GM19193 (cell line): ENCODE measurements around the gene ESR2.

Experiments used
- POLR2A ChIP-seq: IDR thresholded peaks from 4 replicates; pipeline ENCODE4 v1.6.1; 2011; ENCODE audit not compliant: insufficient read depth, insufficient read length; ENCODE audit errors: extremely low read depth

ESR2 gene

GRCh38 chr14:64217308-64217707, 76.9 kb downstream of the ESR2 start:
- TF ChIP-seq POLR2A = no peak

GRCh38 chr14:64215978-64216377, 78.2 kb downstream of the ESR2 start:
- TF ChIP-seq POLR2A = no peak

- TF ChIP-seq POLR2A = no peak
These were observed 78.9 kb downstream of the ESR2 start for GRCh38 chr14:64215274-64215673.

- TF ChIP-seq POLR2A = no peak
These were observed 80.2 kb downstream of the ESR2 start for GRCh38 chr14:64213853-64214570.

GRCh38 chr14:64213086-64213485, 81.1 kb downstream of the ESR2 start:
- no peak for TF ChIP-seq POLR2A

GRCh38 chr14:64212666-64213065, 81.5 kb downstream of the ESR2 start:
- TF ChIP-seq POLR2A = no peak

- no peak for TF ChIP-seq POLR2A
These were observed 84.0 kb downstream of the ESR2 start for GRCh38 chr14:64210216-64210615.

GRCh38 chr14:64209444-64210131, 84.6 kb downstream of the ESR2 start:
- TF ChIP-seq POLR2A = peak; percentile 22

- no peak for TF ChIP-seq POLR2A
These were observed 85.2 kb downstream of the ESR2 start for GRCh38 chr14:64208981-64209380.

GRCh38 chr14:64208261-64208660, 85.9 kb downstream of the ESR2 start:
- TF ChIP-seq POLR2A = no peak

- no peak for TF ChIP-seq POLR2A
These were observed 90.7 kb downstream of the ESR2 start for GRCh38 chr14:64203366-64204006.

GRCh38 chr14:64202716-64203115, 91.5 kb downstream of the ESR2 start:
- no peak for TF ChIP-seq POLR2A

GRCh38 chr14:64201921-64202545, 92.1 kb downstream of the ESR2 start:
- no peak for TF ChIP-seq POLR2A

GRCh38 chr14:64201296-64201695, 92.9 kb downstream of the ESR2 start:
- no peak for TF ChIP-seq POLR2A

GRCh38 chr14:64200170-64200569, 94.0 kb downstream of the ESR2 start:
- TF ChIP-seq POLR2A = no peak
